IMR-90 (cell line): ENCODE measurements around the gene SCAF4. TPM values are rescaled to one million over a fixed set of nuclear protein-coding genes. Genes with fewer than 3 reads are reported as not detected.

Experiments
- ATAC-seq: fragments of 200-7000 bp; cut with Tn5 transposase; 2 replicates; pipeline ENCODE4 v1.9.1; 2020; ENCODE audit warnings: low read depth, mild to moderate bottlenecking, moderate library complexity
- BruUV-seq: library from RNA; stranded (reverse); fragments of 400-500 nt; replicated peaks from 2 replicates; lab custom pipeline; 2021; lab: Mats Ljungman, UMichigan
- CTCF ChIA-PET: fragments of 300-600 bp; formaldehyde crosslinking; extraction: SDS; loops from one replicate; lab custom pipeline; 2021; ENCODE audit warnings: antibody characterized with exemption; lab: Yijun Ruan, JAX
- POLR2A ChIA-PET: fragments of 300-600 bp; sonication (Branson Sonifier 250); formaldehyde crosslinking; loops from one replicate; lab custom pipeline; 2022; ENCODE audit warnings: antibody characterized with exemption; ENCODE audit not compliant: unreplicated experiment; lab: Charles Lee
- DNase-seq: peaks from one replicate; pipeline ENCODE4 v3.0.0; 2013
- H2AFZ ChIP-seq: replicated peaks from 2 replicates; pipeline ENCODE3; 2013; ENCODE audit warnings: low read length, mild to moderate bottlenecking; ENCODE audit not compliant: poor library complexity
- H2AK5ac ChIP-seq: 2 replicates; pipeline ENCODE4 v1.6.1; 2013; ENCODE audit warnings: low read depth, low read length, inconsistent platforms
- H2AK9ac ChIP-seq: replicated peaks from 2 replicates; pipeline ENCODE3; 2013; ENCODE audit warnings: mild to moderate bottlenecking, low read depth, low read length, moderate library complexity; ENCODE audit not compliant: poor library complexity
- H2BK120ac ChIP-seq: 2 replicates; pipeline ENCODE4 v1.6.1; 2013; ENCODE audit warnings: low read depth, low read length, inconsistent platforms
- H2BK15ac ChIP-seq: 3 replicates; pipeline ENCODE4 v1.6.1; 2013; ENCODE audit warnings: low read depth, low read length, inconsistent platforms
- H2BK20ac ChIP-seq: 2 replicates; pipeline ENCODE4 v1.6.1; 2013; ENCODE audit warnings: low read depth, mild to moderate bottlenecking, inconsistent platforms, low read length, moderate library complexity
- H2BK5ac ChIP-seq: 2 replicates; pipeline ENCODE4 v1.6.1; 2013; ENCODE audit warnings: mild to moderate bottlenecking, low read depth, low read length, inconsistent platforms; ENCODE audit not compliant: poor library complexity, severe bottlenecking
- H3K14ac ChIP-seq: replicated peaks from 2 replicates; pipeline ENCODE4 v1.6.1; 2013; ENCODE audit warnings: low read depth, low read length, inconsistent platforms
- H3K18ac ChIP-seq: 2 replicates; pipeline ENCODE4 v1.6.1; 2013; ENCODE audit warnings: low read depth, low read length, control low read depth
- H3K23ac ChIP-seq: 2 replicates; pipeline ENCODE4 v1.6.1; 2013; ENCODE audit warnings: low read depth, low read length, inconsistent platforms
- H3K27ac ChIP-seq: 2 replicates; pipeline ENCODE4 v1.5.1; 2013; ENCODE audit warnings: mild to moderate bottlenecking, control low read depth, low read length; ENCODE audit not compliant: insufficient read depth
- H3K27me3 ChIP-seq: 2 replicates; pipeline ENCODE4 v1.6.1; 2013; ENCODE audit warnings: low read length; ENCODE audit not compliant: control insufficient read depth, insufficient read depth
- H3K36me3 ChIP-seq: 2 replicates; pipeline ENCODE4 v1.6.1; 2013; ENCODE audit warnings: low read length, mixed read lengths; ENCODE audit not compliant: control insufficient read depth, insufficient read depth
- H3K4ac ChIP-seq: 2 replicates; pipeline ENCODE4 v1.6.1; 2013; ENCODE audit warnings: low read depth, low read length, inconsistent platforms
- H3K4me1 ChIP-seq: 2 replicates; pipeline ENCODE4 v1.6.1; 2013; ENCODE audit warnings: low read length, mixed read lengths; ENCODE audit not compliant: control insufficient read depth, insufficient read depth
- H3K4me2 ChIP-seq: 2 replicates; pipeline ENCODE4 v1.6.1; 2013; ENCODE audit warnings: low read depth, mild to moderate bottlenecking, control low read depth, low read length, moderate library complexity
- H3K4me3 ChIP-seq: 2 replicates; pipeline ENCODE4 v1.5.1; 2013; ENCODE audit warnings: low read depth, mild to moderate bottlenecking, control low read depth, low read length, moderate library complexity; ENCODE audit not compliant: insufficient read depth
- H3K56ac ChIP-seq: 2 replicates; pipeline ENCODE4 v1.6.1; 2013; ENCODE audit warnings: low read length, inconsistent platforms; ENCODE audit not compliant: insufficient read depth; ENCODE audit errors: extremely low read depth
- H3K79me1 ChIP-seq, 2 experiments: 2 replicates each; pipeline ENCODE4 v1.6.1; 2013; ENCODE audit warnings: low read length in 2 of 2, inconsistent platforms in 1 of 2, low read depth in 1 of 2
- H3K9ac ChIP-seq: 2 replicates; pipeline ENCODE4 v1.6.1; 2013; ENCODE audit warnings: low read depth, low read length, control low read depth
- H3K9me1 ChIP-seq: 2 replicates; pipeline ENCODE4 v1.6.1; 2013; ENCODE audit warnings: low read length, inconsistent platforms; ENCODE audit not compliant: insufficient read depth
- H3K9me3 ChIP-seq: 2 replicates; pipeline ENCODE4 v1.6.1; 2013; ENCODE audit warnings: low read length; ENCODE audit not compliant: control insufficient read depth, insufficient read depth
- H4K20me1 ChIP-seq: 2 replicates; pipeline ENCODE4 v1.6.1; 2013; ENCODE audit warnings: low read length, inconsistent platforms; ENCODE audit not compliant: insufficient read depth
- H4K5ac ChIP-seq: 2 replicates; pipeline ENCODE4 v1.6.1; 2013; ENCODE audit warnings: mild to moderate bottlenecking, low read depth, low read length, control low read depth
- H4K8ac ChIP-seq, 2 experiments: 2 replicates each; pipeline ENCODE4 v1.6.1; 2013; ENCODE audit warnings: low read depth in 2 of 2, low read length in 2 of 2, control low read depth in 1 of 2, inconsistent platforms in 1 of 2
- H4K91ac ChIP-seq: 2 replicates; pipeline ENCODE4 v1.6.1; 2013; ENCODE audit warnings: low read depth, low read length, inconsistent platforms; ENCODE audit not compliant: insufficient read depth
- MXI1 ChIP-seq: IDR thresholded peaks from 2 replicates; pipeline ENCODE4 v1.6.1; 2012; ENCODE audit warnings: low read depth, mild to moderate bottlenecking, low read length, moderate library complexity, borderline replicate concordance
- POLR2A ChIP-seq: IDR thresholded peaks from 2 replicates; pipeline ENCODE4 v1.6.1; 2012; ENCODE audit warnings: mild to moderate bottlenecking, low read depth, low read length
- SMC3 ChIP-seq: fragments of 150-350 bp; IDR thresholded peaks from 2 replicates; pipeline ENCODE4 v1.6.1; 2016; ENCODE audit warnings: low read depth, mild to moderate bottlenecking, antibody characterized with exemption, low read length, moderate library complexity
- WGBS, 2 experiments: methylation state at CpG; one replicate each; pipeline versions ENCODE4 v1.1.5 to v1.1.7; 2013; ENCODE audit warnings: missing lambda C conversion rate in 2 of 2; ENCODE audit not compliant: insufficient read length in 1 of 2; ENCODE audit errors: extremely low coverage in 2 of 2; 5-methylcytosine and 5-hydroxymethylcytosine counted together
- dilution Hi-C: fragments of 300-500 bp; cut with HindIII; formaldehyde crosslinking; loops from one replicate; pipeline ENCODE4 v1.14.3; 2018; ENCODE audit warnings: low sequenced_read_pairs; ENCODE audit not compliant: unreplicated experiment
- in situ Hi-C: fragments of 300-500 bp; cut with MboI; formaldehyde crosslinking; loops from 3 replicates; pipeline ENCODE4 v1.14.3; 2019; ENCODE audit warnings: low sequenced_read_pairs, inconsistent platforms, mixed read lengths
- intact Hi-C: fragments of 100-400 bp; cut with micrococcal nuclease; formaldehyde crosslinking; loops from 2 replicates; pipeline ENCODE4 v1.10.0; 2022
- polyA plus RNA-seq, 3 experiments: library from polyadenylated mRNA; depleted of rRNA; stranded (reverse); fragments of >200 nt; gene quantifications; 2 replicates each; pipeline ENCODE4 v1.2.3, GENCODE V29; 2012; ENCODE audit warnings: low replicate concordance in 1 of 3
- total RNA-seq: library from RNA; depleted of rRNA; stranded (reverse); fragments of >200 nt; gene quantifications from 2 replicates; pipeline ENCODE4 v1.2.3, GENCODE V29; 2012

The SCAF4 gene
- total and polyA plus RNA-seq, 2 of the 4 experiments (the other 2 are of a cell fraction), result 2.7 to 12.1 TPM

GRCh38 chr21:31772674-31773555 is 41.0 kb upstream of the SCAF4 start:
- TF ChIP-seq MXI1 (no peak), SMC3 (no peak), POLR2A (no peak)
- no peak for DNase-seq
- Histone ChIP-seq H3K14ac (no peak overlapping the region), H4K91ac (no peak overlapping the region), H2BK15ac (no peak overlapping the region), H3K18ac (no peak overlapping the region), H4K8ac (no peak overlapping the region), H3K36me3 (no peaks in the 10 kb centered on the region), H3K56ac (no peak overlapping the region), H3K27ac (no peak overlapping the region), H2AK5ac (no peak overlapping the region), H3K79me1 (no peaks in the 10 kb centered on the region), H3K4me1 (no peaks in the 10 kb centered on the region), H2BK5ac (no peak overlapping the region), H3K9me1 (no peaks in the 10 kb centered on the region), H4K20me1 (no peaks in the 10 kb centered on the region), H2BK20ac (no peak overlapping the region), H3K4ac (no peak overlapping the region), H4K5ac (no peak overlapping the region), H2AFZ (no peak overlapping the region), H3K9ac (no peak overlapping the region), H2AK9ac (no peak overlapping the region), H3K27me3 (peaks cover 2% of the 10 kb centered on the region; the same call in 1 of the 2 replicates), H3K4me2 (no peak overlapping the region), H3K4me3 (no peak overlapping the region), H2BK120ac (no peak overlapping the region), H3K9me3 (no peaks in the 10 kb centered on the region), H3K23ac (no peak overlapping the region)
- dilution Hi-C loops, result no loop called here
- WGBS, 2 experiments, result no CpG with 5 or more reads among the region's 5 CpGs
- ATAC-seq, result no peak
- intact Hi-C loops, result no loop called here
- BruUV-seq, result no TSS peak
- in situ Hi-C loops, result no loop called here
- POLR2A ChIA-PET, result no interaction called here
- CTCF ChIA-PET, result interaction anchor here (1.2 kb wide), 1 partner anchor 13 kb away, joined by 6 read pairs; no protein-coding TSS in a partner anchor
